Endothelial cell of umbilical vein (primary cell): Measurements from ENCODE around the gene GALNT13. TPM values are rescaled to one million over a fixed set of nuclear protein-coding genes. Genes with fewer than 3 reads are reported as not detected.

Experiments used
- BruUV-seq: library from RNA; stranded (reverse); fragments of 400-500 nt; replicated peaks from 2 replicates; lab custom pipeline; 2021; lab: Mats Ljungman, UMichigan
- CTCF ChIA-PET: fragments of 300-600, 350-600 bp; sonication (Branson Sonifier 250); formaldehyde crosslinking; loops from one replicate; lab custom pipeline; 2021; ENCODE audit warnings: antibody characterized with exemption, inconsistent platforms; lab: Charles Lee
- POLR2A ChIA-PET: fragments of 300-600, 350-600 bp; sonication (Branson Sonifier 250); formaldehyde crosslinking; loops from one replicate; lab custom pipeline; 2021; ENCODE audit warnings: antibody characterized with exemption, inconsistent platforms; lab: Charles Lee
- DNase-seq: peaks from one replicate; pipeline ENCODE4 v3.0.0-alpha.2; 2011; ENCODE audit warnings: low read depth, low spot score
- FAIRE-seq: peaks from 2 replicates; lab custom pipeline; 2011; peaks lifted over from hg19 to GRCh38; lab: Jason Lieb, UNC
- H2AFZ ChIP-seq: 2 replicates; pipeline ENCODE4 v1.6.0; 2012; ENCODE audit warnings: low read depth, low read length, control low read depth, inconsistent platforms
- H3K27ac ChIP-seq: 2 replicates; pipeline ENCODE4 v1.5.1; 2011; ENCODE audit warnings: low read depth, mild to moderate bottlenecking, control low read depth, low read length, moderate library complexity; ENCODE audit not compliant: insufficient read depth
- H3K27me3 ChIP-seq, 2 experiments: 2 replicates each; pipeline versions ENCODE4 v1.6.0 to v1.6.1; 2011; ENCODE audit warnings: low read length in 2 of 2, mixed read lengths in 1 of 2; ENCODE audit not compliant: control insufficient read depth in 2 of 2, insufficient read depth in 2 of 2
- H3K36me3 ChIP-seq, 2 experiments: 2 replicates in 1 of 2; 3 replicates in 1 of 2; pipeline ENCODE4 v1.5.1; 2011; ENCODE audit warnings: low read length in 2 of 2, mild to moderate bottlenecking in 1 of 2, moderate library complexity in 1 of 2; ENCODE audit not compliant: control insufficient read depth in 2 of 2, insufficient read depth in 2 of 2; ENCODE audit errors: extremely low read depth in 1 of 2
- H3K4me1 ChIP-seq: 3 replicates; pipeline ENCODE4 v1.5.1; 2011; ENCODE audit warnings: mild to moderate bottlenecking, low read length; ENCODE audit not compliant: control insufficient read depth, insufficient read depth; ENCODE audit errors: extremely low read depth
- H3K4me2 ChIP-seq: 2 replicates; pipeline ENCODE4 v1.6.1; 2011; ENCODE audit warnings: low read length, control low read depth, mixed read lengths; ENCODE audit not compliant: insufficient read depth
- H3K4me3 ChIP-seq, 3 experiments: fragments of 200-600 bp in 1 of 3; sonication (generic), shearing (Covaris generic) in 1 of 3; replicated peaks in 1 of 3; 2 replicates each; pipeline ENCODE4 v1.5.1; 2011 to 2016; ENCODE audit warnings: control low read depth in 3 of 3, low read length in 3 of 3, mild to moderate bottlenecking in 2 of 3, inconsistent platforms in 1 of 3, low read depth in 1 of 3, moderate library complexity in 1 of 3; ENCODE audit not compliant: insufficient read depth in 1 of 3
- H3K79me2 ChIP-seq: 2 replicates; pipeline ENCODE4 v1.6.0; 2012; ENCODE audit warnings: low read length, inconsistent platforms; ENCODE audit not compliant: control insufficient read depth, insufficient read depth
- H3K9ac ChIP-seq: replicated peaks from 2 replicates; pipeline ENCODE3; 2011; ENCODE audit warnings: low read length, control low read depth; ENCODE audit not compliant: insufficient read depth; ENCODE audit errors: extremely low read depth
- H3K9me1 ChIP-seq: replicated peaks from 3 replicates; pipeline ENCODE4 v1.6.0; 2011; ENCODE audit warnings: mild to moderate bottlenecking, low read length; ENCODE audit not compliant: control insufficient read depth, insufficient read depth; ENCODE audit errors: extremely low read depth
- H3K9me3 ChIP-seq: replicated peaks from 2 replicates; pipeline ENCODE4 v1.5.1; 2012; ENCODE audit warnings: low read length, inconsistent platforms; ENCODE audit not compliant: control insufficient read depth, insufficient read depth
- H4K20me1 ChIP-seq: replicated peaks from 2 replicates; pipeline ENCODE3; 2011; ENCODE audit warnings: mild to moderate bottlenecking, low read length; ENCODE audit not compliant: control insufficient read depth, insufficient read depth; ENCODE audit errors: extremely low read depth
- CTCF ChIP-seq, 2 donors: IDR thresholded peaks; 1 replicate in 1 of 2; 2 replicates in 1 of 2; pipeline ENCODE4 v1.5.1; 2011; ENCODE audit warnings: low read length in 2 of 2, mild to moderate bottlenecking in 2 of 2, moderate library complexity in 2 of 2, control low read depth in 1 of 2, inconsistent platforms in 1 of 2, low read depth in 1 of 2; ENCODE audit not compliant: insufficient read depth in 1 of 2; ENCODE audit errors: extremely low read depth in 1 of 2
- EZH2 ChIP-seq: IDR thresholded peaks from 2 replicates; pipeline ENCODE4 v1.6.1; 2012; ENCODE audit warnings: borderline replicate concordance, low read depth, mild to moderate bottlenecking, moderate library complexity, low read length, inconsistent platforms; ENCODE audit not compliant: severe bottlenecking
- FOS ChIP-seq: IDR thresholded peaks from 2 replicates; pipeline ENCODE4 v1.6.1; 2011; ENCODE audit warnings: mild to moderate bottlenecking, low read length, moderate library complexity, borderline replicate concordance; ENCODE audit not compliant: insufficient read depth
- GATA2 ChIP-seq: IDR thresholded peaks from 2 replicates; pipeline ENCODE4 v1.7.0; 2011; ENCODE audit warnings: low read depth, mild to moderate bottlenecking, moderate library complexity, mixed read lengths, low read length; ENCODE audit not compliant: insufficient read length, insufficient read depth
- JUN ChIP-seq: IDR thresholded peaks from 2 replicates; pipeline ENCODE4 v1.6.1; 2011; ENCODE audit warnings: borderline replicate concordance, low read depth; ENCODE audit not compliant: insufficient read length, insufficient read depth
- MAX ChIP-seq: IDR thresholded peaks from 2 replicates; pipeline ENCODE4 v1.6.1; 2011; ENCODE audit not compliant: insufficient read depth, insufficient read length
- MYC ChIP-seq: IDR thresholded peaks from one replicate; pipeline ENCODE4 v1.6.1; 2011; ENCODE audit warnings: mild to moderate bottlenecking, low read depth, low read length
- POLR2A ChIP-seq: IDR thresholded peaks from 2 replicates; pipeline ENCODE4 v1.6.1; 2012; ENCODE audit warnings: low read depth, mild to moderate bottlenecking, control low read depth, low read length
- POLR2AphosphoS5 ChIP-seq: IDR thresholded peaks from 2 replicates; pipeline ENCODE4 v1.6.1; 2012; ENCODE audit warnings: low read depth, mild to moderate bottlenecking, control low read depth, low read length, moderate library complexity; ENCODE audit not compliant: insufficient read depth
- dilution Hi-C: fragments of 300-500 bp; cut with MboI; formaldehyde crosslinking; loops from one replicate; pipeline ENCODE4 v1.15.0; 2019; ENCODE audit warnings: low sequenced_read_pairs; ENCODE audit not compliant: extremely low pct_ligation_motif_present
- intact Hi-C: fragments of 100-400 bp; cut with micrococcal nuclease; formaldehyde crosslinking; loops from one replicate; pipeline ENCODE4 v1.10.0; 2022
- polyA plus RNA-seq, 4 experiments: library from polyadenylated mRNA; depleted of rRNA in 3 of 4; stranded (reverse) in 3 of 4; unstranded in 1 of 4; fragments of >200 nt; gene quantifications; 2 replicates each; pipeline versions ENCODE4 v1.2.1 to v1.2.3, GENCODE V29; 2011 to 2012; ENCODE audit warnings: missing spikeins in 1 of 4
- total RNA-seq: library from RNA; stranded (reverse); gene quantifications from 2 replicates; pipeline ENCODE4 v1.2.3, GENCODE V29; 2021

GALNT13 gene
- total and polyA plus RNA-seq, 2 donors (not counting 3 experiments of a cell fraction or from before 2014, with no cell fraction given): 0.06 TPM; not detected in 1

- Histone ChIP-seq H3K36me3 (no peaks in the 10 kb centered on the region), H3K4me1 (no peaks in the 10 kb centered on the region), H4K20me1 (no peaks in the 10 kb centered on the region), H3K9me3 (no peaks in the 10 kb centered on the region), H3K79me2 (no peaks in the 10 kb centered on the region), H3K9ac (no peak overlapping the region), H3K9me1 (no peaks in the 10 kb centered on the region), H3K27me3 (no peaks in the 10 kb centered on the region), H2AFZ (no peak overlapping the region), H3K4me2 (no peak overlapping the region), H3K4me3 (no peak overlapping the region), H3K27ac (no peak overlapping the region)
- no TSS peak for BruUV-seq
- dilution Hi-C loops: no loop called here
- TF ChIP-seq GATA2 (no peak), FOS (no peak), MAX (no peak), EZH2 (no peak), MYC (no peak), CTCF (IDR thresholded peaks at IDR 0.05; ENCODE audit: extremely low read depth in 1 of 2, insufficient read depth in 1 of 2, low read depth in 1 of 2, low read length in 2 of 2) (no peak), JUN (no peak), POLR2AphosphoS5 (no peak), POLR2A (no peak)
- no peak for DNase-seq
- intact Hi-C loops: no loop called here
- ChIA-PET POLR2A (no interaction called here), CTCF (no interaction called here)
- no peak for FAIRE-seq
These were observed 466.7 kb downstream of the GALNT13 start for GRCh38 chr2:154338352-154338967.
